Lung (tissue), 16 donors: ENCODE measurements around the gene CWF19L2. TPM values are rescaled to one million over a fixed set of nuclear protein-coding genes. Genes with fewer than 3 reads are reported as not detected.

Source experiments
- ATAC-seq: fragments of 200-7000 bp; cut with Tn5 transposase; one replicate; pipeline ENCODE4 v1.9.1; 2020; ENCODE audit warnings: moderate number of reproducible peaks; ENCODE audit not compliant: insufficient read depth, low FRiP score
- DNase-seq, 3 donors: peaks; one replicate each; pipeline ENCODE4 v3.0.0-alpha.2; 2013 to 2017
- H3K27ac ChIP-seq, 2 donors: one replicate each; pipeline ENCODE4 v1.5.1; 2013; ENCODE audit warnings: mild to moderate bottlenecking in 2 of 2, moderate library complexity in 2 of 2, control low read depth in 1 of 2, inconsistent platforms in 1 of 2, low read depth in 1 of 2, low read length in 1 of 2
- H3K27me3 ChIP-seq, 3 donors: one replicate each; pipeline ENCODE4 v1.5.1; 2013; ENCODE audit warnings: low read length in 2 of 3; ENCODE audit not compliant: control insufficient read depth in 3 of 3, insufficient read depth in 3 of 3
- H3K36me3 ChIP-seq, 4 donors: one replicate each; pipeline ENCODE4 v1.5.1; 2013; ENCODE audit warnings: low read length in 4 of 4, mild to moderate bottlenecking in 1 of 4, moderate library complexity in 1 of 4; ENCODE audit not compliant: control insufficient read depth in 4 of 4, insufficient read depth in 4 of 4
- H3K4me1 ChIP-seq, 5 donors: one replicate each; pipeline ENCODE4 v1.5.1; 2013; ENCODE audit warnings: low read length in 5 of 5, mild to moderate bottlenecking in 2 of 5, moderate library complexity in 1 of 5; ENCODE audit not compliant: control insufficient read depth in 5 of 5, insufficient read depth in 5 of 5
- H3K4me3 ChIP-seq: one replicate; pipeline ENCODE4 v1.5.1; 2013; ENCODE audit warnings: mild to moderate bottlenecking, control low read depth, moderate library complexity
- H3K9ac ChIP-seq, 2 donors: one replicate each; pipeline ENCODE4 v1.5.1; 2013; ENCODE audit warnings: low read length in 2 of 2, control low read depth in 1 of 2; ENCODE audit not compliant: insufficient read depth in 1 of 2
- H3K9me3 ChIP-seq, 4 donors: one replicate each; pipeline ENCODE4 v1.5.1; 2013; ENCODE audit warnings: low read length in 3 of 4, mild to moderate bottlenecking in 1 of 4, moderate library complexity in 1 of 4; ENCODE audit not compliant: control insufficient read depth in 4 of 4, insufficient read depth in 3 of 4
- WGBS, 2 donors: extraction: QIAGEN DNeasy Blood & Tissue Kit; methylation state at CpG; one replicate each; pipeline ENCODE4 v1.1.7; 2013; 5-methylcytosine and 5-hydroxymethylcytosine counted together
- long read RNA-seq, 5 donors: transcript quantifications; one replicate each; lab custom pipeline, GENCODE V29; 2026
- polyA plus RNA-seq, 2 donors: library from polyadenylated mRNA; stranded (reverse); fragments of 200-250 nt; gene quantifications; one replicate each; pipeline ENCODE4 v1.2.1, GENCODE V29; 2013
- total RNA-seq, 2 donors: library from RNA; depleted of rRNA in 1 of 2; stranded (reverse); fragments of >200 nt in 1 of 2; gene quantifications; one replicate each; pipeline ENCODE4 v1.2.1, GENCODE V29; 2014 to 2021
- TF ChIP-seq, protein P1 (sequence below): IDR thresholded peaks from 2 replicates; pipeline ENCODE4 v1.5.1; 2012; ENCODE audit warnings: mild to moderate bottlenecking; ENCODE audit errors: control extremely low read depth, extremely low read depth
- donor health status: control.
- donor health status: control.
- donor health status: Bipolar disorder and iron deficiency.
- donor health status: healthy.
- donor health status: DM: yes; HTN: yes; CAD: no.

The CWF19L2 gene
- total RNA-seq (10 to 100 TPM; 10.2 to 31.8 TPM), polyA plus RNA-seq (1 to 10 TPM; 4.1 to 5.6 TPM)
- long read RNA-seq, donor 1, partial matches to known transcripts = 5 of 9 reads
- long read RNA-seq, donor 1, other reads (novel, unspliced or antisense) = 0 of 9 reads
- long read RNA-seq, donor 2 = 0 reads
- long read RNA-seq, donor 3, partial matches to known transcripts = 0 of 2 reads
- long read RNA-seq, donor 3, other reads (novel, unspliced or antisense) = 0 of 2 reads
- long read RNA-seq, donor 4 = 0 reads
- long read RNA-seq, donor 5, partial matches to known transcripts = 6 of 8 reads
- long read RNA-seq, donor 5, other reads (novel, unspliced or antisense) = 0 of 8 reads

DNA sequence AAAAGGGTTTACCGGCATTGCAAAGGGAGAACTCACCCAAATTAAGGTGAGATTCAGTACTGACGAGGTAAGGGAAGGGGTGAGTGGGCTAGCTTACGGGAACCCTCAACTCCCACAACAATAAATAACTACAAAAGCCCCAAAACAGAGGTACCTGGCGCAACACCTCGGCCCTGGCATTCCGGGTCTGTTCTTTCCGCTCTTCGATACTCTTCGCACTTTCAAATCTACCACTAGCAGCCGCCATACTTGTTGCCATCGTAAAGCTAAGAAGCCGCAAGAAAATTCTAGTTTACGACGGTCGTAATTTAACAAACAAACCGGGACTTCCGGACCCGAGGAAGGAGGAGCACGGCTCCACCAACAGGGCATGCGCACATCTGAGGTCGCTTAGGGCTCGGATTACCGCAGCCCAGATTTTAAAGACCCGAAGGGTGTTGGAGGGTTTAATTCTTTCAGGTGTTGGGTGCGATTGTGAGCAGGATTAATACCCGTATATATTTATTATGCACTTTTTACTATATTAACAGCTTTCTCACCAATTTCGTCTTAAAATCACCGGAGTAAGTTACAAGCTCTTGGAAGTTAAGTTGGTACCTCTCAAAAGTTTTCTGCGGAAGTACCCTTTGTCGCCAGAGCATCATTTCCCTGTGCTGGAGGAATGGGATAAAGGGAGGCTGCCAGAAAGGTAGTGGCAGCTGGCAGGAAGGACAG, at the start of gene CWF19L2:
CWF19L2 (minus strand) TSS at position 268 of the 714 bp plus-strand sequence; CDS start at position 259, 9 bp downstream.
- WGBS, 2 donors = 0% methylated on average over 30 of the region's 30 CpGs
- H3K9me3 ChIP-seq = no peaks in the 10 kb centered on the region
- H3K4me3 ChIP-seq = peak within 1 kb of the TSS; percentile 86
- H3K27ac ChIP-seq = peak within 1 kb of the TSS; percentile 21 to 76
- H3K4me1 ChIP-seq = peaks cover 0 to 6% (median 4%) of the 10 kb centered on the region in 5 donors
- ATAC-seq = peak; percentile 98
- DNase-seq = peak; percentile 93 to 98 (median 98)
- TF ChIP-seq, protein P1, sequence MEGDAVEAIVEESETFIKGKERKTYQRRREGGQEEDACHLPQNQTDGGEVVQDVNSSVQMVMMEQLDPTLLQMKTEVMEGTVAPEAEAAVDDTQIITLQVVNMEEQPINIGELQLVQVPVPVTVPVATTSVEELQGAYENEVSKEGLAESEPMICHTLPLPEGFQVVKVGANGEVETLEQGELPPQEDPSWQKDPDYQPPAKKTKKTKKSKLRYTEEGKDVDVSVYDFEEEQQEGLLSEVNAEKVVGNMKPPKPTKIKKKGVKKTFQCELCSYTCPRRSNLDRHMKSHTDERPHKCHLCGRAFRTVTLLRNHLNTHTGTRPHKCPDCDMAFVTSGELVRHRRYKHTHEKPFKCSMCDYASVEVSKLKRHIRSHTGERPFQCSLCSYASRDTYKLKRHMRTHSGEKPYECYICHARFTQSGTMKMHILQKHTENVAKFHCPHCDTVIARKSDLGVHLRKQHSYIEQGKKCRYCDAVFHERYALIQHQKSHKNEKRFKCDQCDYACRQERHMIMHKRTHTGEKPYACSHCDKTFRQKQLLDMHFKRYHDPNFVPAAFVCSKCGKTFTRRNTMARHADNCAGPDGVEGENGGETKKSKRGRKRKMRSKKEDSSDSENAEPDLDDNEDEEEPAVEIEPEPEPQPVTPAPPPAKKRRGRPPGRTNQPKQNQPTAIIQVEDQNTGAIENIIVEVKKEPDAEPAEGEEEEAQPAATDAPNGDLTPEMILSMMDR = no peak
- H3K36me3 ChIP-seq = peaks cover 5 to 12% (median 10%) of the 10 kb centered on the region in 4 donors
- H3K27me3 ChIP-seq = no peaks in the 10 kb centered on the region
- peak within 1 kb of the TSS; percentile 71 to 99 for H3K9ac ChIP-seq

DNA sequence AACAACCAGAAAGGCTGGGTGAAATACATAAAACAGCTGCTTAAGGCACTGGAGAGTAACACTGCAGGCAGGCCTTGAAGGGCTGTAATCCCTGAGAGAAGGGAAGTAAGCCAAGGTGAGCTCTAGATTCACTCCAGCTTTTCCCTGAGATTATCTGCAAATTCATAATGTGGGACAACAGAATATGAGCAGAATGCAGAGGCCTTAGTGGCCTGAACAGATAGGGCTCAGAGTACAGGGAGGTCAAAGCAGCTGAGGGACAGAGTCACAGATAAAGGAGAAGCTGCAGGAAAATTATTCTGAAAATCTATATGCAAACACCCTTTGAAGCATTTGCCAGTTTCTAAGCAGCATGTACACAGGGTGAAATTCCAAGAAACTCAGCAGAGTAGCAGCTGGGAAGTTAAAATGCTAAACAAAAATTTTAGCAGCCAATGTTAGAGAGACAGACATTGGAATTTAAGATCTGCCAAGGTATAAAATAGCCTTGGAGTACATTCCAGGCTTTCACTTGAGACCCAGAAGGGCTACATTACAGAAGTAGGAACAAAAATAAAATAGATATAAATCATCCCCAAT, 48.1 kb upstream of the CWF19L2 start:
- no peak overlapping the region for H3K9ac ChIP-seq
- H3K36me3 ChIP-seq = peaks cover 7 to 16% (median 13%) of the 10 kb centered on the region in 4 donors
- no peaks in the 10 kb centered on the region for H3K27me3 ChIP-seq
- TF ChIP-seq, protein P1 = no peak
- DNase-seq (peak in 2 of 3 donors; percentile 45 to 52), ATAC-seq (no peak)
- no peak overlapping the region for H3K4me3 ChIP-seq
- H3K9me3 ChIP-seq = peaks cover 0 to 3% (median 0%) of the 10 kb centered on the region in 4 donors
- H3K4me1 ChIP-seq = no peaks in the 10 kb centered on the region
- no peak overlapping the region for H3K27ac ChIP-seq

DNA sequence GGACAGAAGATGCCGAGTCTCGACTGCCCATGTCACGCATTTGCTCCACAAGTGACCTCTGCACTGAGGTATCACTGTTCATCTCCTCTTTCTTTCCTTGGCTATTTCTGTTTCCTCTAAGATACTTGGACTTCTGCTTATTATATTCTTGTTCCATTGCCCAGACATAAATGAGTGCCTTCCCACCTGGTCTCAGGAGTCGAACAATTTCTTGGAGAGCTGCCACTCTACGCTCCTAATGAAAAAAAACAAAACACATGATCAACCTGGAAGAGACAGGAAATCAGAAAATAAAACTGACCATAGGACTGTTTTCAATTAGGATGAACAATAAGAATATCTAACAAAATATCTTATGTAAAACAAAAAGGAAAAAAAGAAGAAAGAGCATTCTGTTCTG, 47.4 kb upstream of the CWF19L2 start:
- peaks cover 7 to 15% (median 11%) of the 10 kb centered on the region in 4 donors for H3K36me3 ChIP-seq
- ATAC-seq = no peak
- H3K27me3 ChIP-seq = no peaks in the 10 kb centered on the region

More for the DNA sequence above, 47.4 kb upstream of the CWF19L2 start:
- no peak overlapping the region for H3K27ac ChIP-seq
- H3K9ac ChIP-seq = no peak overlapping the region
- no peaks in the 10 kb centered on the region for H3K4me1 ChIP-seq
- peaks cover 0 to 3% (median 0%) of the 10 kb centered on the region in 4 donors for H3K9me3 ChIP-seq
- no peak for DNase-seq
- TF ChIP-seq, protein P1 = no peak
- H3K4me3 ChIP-seq = no peak overlapping the region
- 93 to 97% methylated on average over 5 of the region's 5 CpGs for WGBS, 2 donors
